A673 (cell line): Measurements from ENCODE around the gene C13orf46. TPM values are rescaled to one million over a fixed set of nuclear protein-coding genes. Genes with fewer than 3 reads are reported as not detected.

Source experiments
- BruUV-seq: library from RNA; stranded (reverse); fragments of 400-500 nt; replicated peaks from 2 replicates; lab custom pipeline; 2021; lab: Mats Ljungman, UMichigan
- CTCF ChIA-PET: fragments of 300-600 bp; sonication (Branson Sonifier 250); formaldehyde crosslinking; loops from one replicate; lab custom pipeline; 2022; ENCODE audit warnings: antibody characterized with exemption; lab: Charles Lee
- POLR2A ChIA-PET: fragments of 300-600 bp; sonication (Branson Sonifier 250); formaldehyde crosslinking; loops from one replicate; lab custom pipeline; 2022; ENCODE audit warnings: antibody characterized with exemption; ENCODE audit not compliant: low non-redundant PET; lab: Charles Lee
- DNase-seq: peaks from one replicate; pipeline ENCODE4 v3.0.0-alpha.2; 2015; ENCODE audit warnings: low spot score
- H3K27ac ChIP-seq: fragments of 200-600 bp; sonication (generic); 2 replicates; pipeline ENCODE4 v1.5.1; 2016; ENCODE audit warnings: mixed run types, low read depth, mild to moderate bottlenecking, mixed read lengths, antibody characterized with exemption, low read length; ENCODE audit not compliant: poor library complexity, severe bottlenecking
- H3K27me3 ChIP-seq: fragments of 200-600 bp; sonication (generic); replicated peaks from 2 replicates; pipeline ENCODE4 v1.6.1; 2017; ENCODE audit warnings: mixed run types, low read depth, mild to moderate bottlenecking, mixed read lengths, antibody characterized with exemption, low read length; ENCODE audit not compliant: insufficient read depth, poor library complexity
- H3K36me3 ChIP-seq: fragments of 200-600 bp; sonication (generic); 2 replicates; pipeline ENCODE4 v1.6.1; 2016; ENCODE audit warnings: mixed run types, mild to moderate bottlenecking, mixed read lengths, antibody characterized with exemption, low read length; ENCODE audit not compliant: insufficient read depth, poor library complexity, severe bottlenecking
- H3K4me1 ChIP-seq: fragments of 200-600 bp; sonication (generic); 2 replicates; pipeline ENCODE4 v1.6.1; 2017; ENCODE audit warnings: mixed run types, mild to moderate bottlenecking, mixed read lengths, antibody characterized with exemption, low read length; ENCODE audit not compliant: insufficient read depth, poor library complexity, severe bottlenecking
- H3K4me3 ChIP-seq: fragments of 200-600 bp; sonication (generic); 2 replicates; pipeline ENCODE4 v1.5.1; 2016; ENCODE audit warnings: low read depth, mixed run types, mild to moderate bottlenecking, mixed read lengths, low read length; ENCODE audit not compliant: poor library complexity, severe bottlenecking
- H3K9me3 ChIP-seq: fragments of 200-600 bp; sonication (generic); 2 replicates; pipeline ENCODE4 v1.6.1; 2016; ENCODE audit warnings: mixed run types, low read depth, mild to moderate bottlenecking, mixed read lengths, antibody characterized with exemption, low read length; ENCODE audit not compliant: poor library complexity, severe bottlenecking
- EZH2 ChIP-seq: fragments of 200-600 bp; sonication (generic); IDR thresholded peaks from 2 replicates; pipeline ENCODE4 v1.6.1; 2017; ENCODE audit warnings: borderline replicate concordance, low read depth, mild to moderate bottlenecking, mixed read lengths, antibody characterized with exemption, low read length; ENCODE audit not compliant: poor library complexity, severe bottlenecking
- intact Hi-C: fragments of 100-400 bp; cut with micrococcal nuclease; formaldehyde crosslinking; loops from one replicate; pipeline ENCODE4 v1.10.0; 2022; ENCODE audit not compliant: unreplicated experiment
- total RNA-seq: library from RNA; stranded (reverse); gene quantifications from 2 replicates; pipeline ENCODE4 v1.2.3, GENCODE V29; 2021
- TF ChIP-seq, protein P1 (sequence below): fragments of 300-800, 200-600 bp; sonication (generic); conservative IDR thresholded peaks from 2 replicates; pipeline ENCODE4 v1.5.1; 2017; ENCODE audit warnings: low read depth, mild to moderate bottlenecking, antibody characterized with exemption, low read length, moderate library complexity, mixed read lengths

The C13orf46 gene
- total RNA-seq, 1 experiment from 2014 or later = 3.6 TPM

- no TSS peak for BruUV-seq
- no peak for DNase-seq
- TF ChIP-seq, protein P1, sequence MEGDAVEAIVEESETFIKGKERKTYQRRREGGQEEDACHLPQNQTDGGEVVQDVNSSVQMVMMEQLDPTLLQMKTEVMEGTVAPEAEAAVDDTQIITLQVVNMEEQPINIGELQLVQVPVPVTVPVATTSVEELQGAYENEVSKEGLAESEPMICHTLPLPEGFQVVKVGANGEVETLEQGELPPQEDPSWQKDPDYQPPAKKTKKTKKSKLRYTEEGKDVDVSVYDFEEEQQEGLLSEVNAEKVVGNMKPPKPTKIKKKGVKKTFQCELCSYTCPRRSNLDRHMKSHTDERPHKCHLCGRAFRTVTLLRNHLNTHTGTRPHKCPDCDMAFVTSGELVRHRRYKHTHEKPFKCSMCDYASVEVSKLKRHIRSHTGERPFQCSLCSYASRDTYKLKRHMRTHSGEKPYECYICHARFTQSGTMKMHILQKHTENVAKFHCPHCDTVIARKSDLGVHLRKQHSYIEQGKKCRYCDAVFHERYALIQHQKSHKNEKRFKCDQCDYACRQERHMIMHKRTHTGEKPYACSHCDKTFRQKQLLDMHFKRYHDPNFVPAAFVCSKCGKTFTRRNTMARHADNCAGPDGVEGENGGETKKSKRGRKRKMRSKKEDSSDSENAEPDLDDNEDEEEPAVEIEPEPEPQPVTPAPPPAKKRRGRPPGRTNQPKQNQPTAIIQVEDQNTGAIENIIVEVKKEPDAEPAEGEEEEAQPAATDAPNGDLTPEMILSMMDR = no peak
- no peak for TF ChIP-seq EZH2
- CTCF ChIA-PET = no interaction called here
- POLR2A ChIA-PET = no interaction called here
- intact Hi-C loops = no loop called here
- Histone ChIP-seq H3K9me3 (no peaks in the 10 kb centered on the region), H3K36me3 (no peaks in the 10 kb centered on the region), H3K4me3 (no peak overlapping the region), H3K4me1 (no peaks in the 10 kb centered on the region), H3K27me3 (no peaks in the 10 kb centered on the region), H3K27ac (no peak overlapping the region)
Observed at GRCh38 chr13:114009590-114010400, 35.9 kb upstream of the C13orf46 start.

GRCh38 chr13:114008964-114009589 lies 35.2 kb upstream of the C13orf46 start:
- no peaks in the 10 kb centered on the region for H3K27me3 ChIP-seq
- H3K9me3 ChIP-seq = no peaks in the 10 kb centered on the region
- ChIA-PET CTCF (no interaction called here), POLR2A (no interaction called here)
- no peaks in the 10 kb centered on the region for H3K4me1 ChIP-seq
- H3K36me3 ChIP-seq = no peaks in the 10 kb centered on the region
- H3K27ac ChIP-seq = no peak overlapping the region
- BruUV-seq = no TSS peak
- intact Hi-C loops = no loop called here
- no peak for DNase-seq
- no peak for TF ChIP-seq EZH2
- TF ChIP-seq, protein P1 = no peak
- H3K4me3 ChIP-seq = no peak overlapping the region

- TF ChIP-seq EZH2 = no peak
- TF ChIP-seq, protein P1 = no peak
Observed at GRCh38 chr13:114007566-114007965, 33.7 kb upstream of the C13orf46 start.

More at GRCh38 chr13:114007566-114007965, 33.7 kb upstream of the C13orf46 start:
- H3K27ac ChIP-seq = no peak overlapping the region
- no peak overlapping the region for H3K4me3 ChIP-seq
- H3K4me1 ChIP-seq = no peaks in the 10 kb centered on the region
- ChIA-PET CTCF (no interaction called here), POLR2A (no interaction called here)
- H3K9me3 ChIP-seq = no peaks in the 10 kb centered on the region
- H3K27me3 ChIP-seq = no peaks in the 10 kb centered on the region
- no TSS peak for BruUV-seq
- DNase-seq = no peak
- H3K36me3 ChIP-seq = no peaks in the 10 kb centered on the region
- intact Hi-C loops = no loop called here
